GM06990 (cell line): ENCODE results near the gene COPA.

Experiments
- DNase-seq: peaks from one replicate; pipeline ENCODE4 v3.0.0-alpha.2; 2011; ENCODE audit not compliant: insufficient read length; ENCODE audit errors: extremely low read depth
- H3K27me3 ChIP-seq: replicated peaks from 2 replicates; pipeline ENCODE4 v1.6.0; 2011; ENCODE audit warnings: low read length; ENCODE audit not compliant: control insufficient read depth, insufficient read depth
- H3K36me3 ChIP-seq: 2 replicates; pipeline ENCODE4 v1.5.1; 2011; ENCODE audit warnings: low read length; ENCODE audit not compliant: control insufficient read depth, insufficient read depth
- H3K4me3 ChIP-seq: replicated peaks from 2 replicates; pipeline ENCODE4 v1.5.1; 2011; ENCODE audit warnings: low read depth, mild to moderate bottlenecking, control low read depth, low read length
- TF ChIP-seq, protein P1 (sequence below): IDR thresholded peaks from 2 replicates; pipeline ENCODE4 v1.5.1; 2011; ENCODE audit warnings: low read length, control low read depth, mild to moderate bottlenecking, inconsistent platforms; ENCODE audit not compliant: insufficient read depth, poor library complexity, severe bottlenecking

The COPA gene

DNA sequence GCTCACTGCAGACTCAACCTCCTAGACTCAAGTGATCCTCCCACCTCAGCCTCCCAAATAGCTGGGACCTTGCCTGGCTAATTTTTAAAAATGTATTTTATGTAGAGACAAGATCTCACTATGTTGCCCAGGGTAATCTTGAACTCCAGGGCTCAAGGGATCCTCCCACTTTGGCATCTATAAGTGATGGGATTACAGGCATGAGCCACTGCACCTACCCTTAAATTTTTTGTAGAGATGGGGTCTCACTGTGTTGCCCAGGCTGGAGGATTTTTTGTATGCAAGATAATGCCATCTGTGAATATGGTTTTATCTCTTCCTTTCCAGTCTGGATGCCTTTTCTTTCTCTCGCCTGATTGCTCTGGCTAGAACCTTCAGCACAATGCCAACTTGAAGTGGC is 72.0 kb downstream of the COPA start:
- no peaks in the 10 kb centered on the region for H3K36me3 ChIP-seq
- no peak for DNase-seq
- H3K27me3 ChIP-seq = no peaks in the 10 kb centered on the region
- H3K4me3 ChIP-seq = no peak overlapping the region
- TF ChIP-seq, protein P1, sequence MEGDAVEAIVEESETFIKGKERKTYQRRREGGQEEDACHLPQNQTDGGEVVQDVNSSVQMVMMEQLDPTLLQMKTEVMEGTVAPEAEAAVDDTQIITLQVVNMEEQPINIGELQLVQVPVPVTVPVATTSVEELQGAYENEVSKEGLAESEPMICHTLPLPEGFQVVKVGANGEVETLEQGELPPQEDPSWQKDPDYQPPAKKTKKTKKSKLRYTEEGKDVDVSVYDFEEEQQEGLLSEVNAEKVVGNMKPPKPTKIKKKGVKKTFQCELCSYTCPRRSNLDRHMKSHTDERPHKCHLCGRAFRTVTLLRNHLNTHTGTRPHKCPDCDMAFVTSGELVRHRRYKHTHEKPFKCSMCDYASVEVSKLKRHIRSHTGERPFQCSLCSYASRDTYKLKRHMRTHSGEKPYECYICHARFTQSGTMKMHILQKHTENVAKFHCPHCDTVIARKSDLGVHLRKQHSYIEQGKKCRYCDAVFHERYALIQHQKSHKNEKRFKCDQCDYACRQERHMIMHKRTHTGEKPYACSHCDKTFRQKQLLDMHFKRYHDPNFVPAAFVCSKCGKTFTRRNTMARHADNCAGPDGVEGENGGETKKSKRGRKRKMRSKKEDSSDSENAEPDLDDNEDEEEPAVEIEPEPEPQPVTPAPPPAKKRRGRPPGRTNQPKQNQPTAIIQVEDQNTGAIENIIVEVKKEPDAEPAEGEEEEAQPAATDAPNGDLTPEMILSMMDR = no peak

GRCh38 chr1:160267284-160267991 is 75.6 kb downstream of the COPA start:
- H3K4me3 ChIP-seq = no peak overlapping the region
- TF ChIP-seq, protein P1 = no peak

GRCh38 chr1:160264795-160265307 is 78.2 kb downstream of the COPA start:
- H3K36me3 ChIP-seq = no peaks in the 10 kb centered on the region
- no peak for DNase-seq
- no peaks in the 10 kb centered on the region for H3K27me3 ChIP-seq
- no peak overlapping the region for H3K4me3 ChIP-seq
- TF ChIP-seq, protein P1 = no peak

More at GRCh38 chr1:160267284-160267991, 75.6 kb downstream of the COPA start:
- no peaks in the 10 kb centered on the region for H3K36me3 ChIP-seq
- DNase-seq = no peak
- no peaks in the 10 kb centered on the region for H3K27me3 ChIP-seq

GRCh38 chr1:160261893-160262794 is 80.9 kb downstream of the COPA start, which contains the start of gene DCAF8:
TSS of gene DCAF8 (minus strand) at chr1:160262549. CDS start at chr1:160244008, 18,541 bp downstream.
- Histone ChIP-seq H3K4me3 (peak within 1 kb of the TSS; percentile 77), H3K36me3 (no peaks in the 10 kb centered on the region), H3K27me3 (no peaks in the 10 kb centered on the region)
- TF ChIP-seq, protein P1 = no peak
- peak; percentile 97 for DNase-seq

- TF ChIP-seq, protein P1 = no peak
- H3K4me3 ChIP-seq = peak overlapping the region; percentile 77
- DNase-seq = peak; percentile 40
Measured at GRCh38 chr1:160261556-160261892, 81.5 kb downstream of the COPA start.

More at GRCh38 chr1:160261556-160261892, 81.5 kb downstream of the COPA start:
- Histone ChIP-seq H3K36me3 (no peaks in the 10 kb centered on the region), H3K27me3 (no peaks in the 10 kb centered on the region)
